NCI-H1417 (cell line): ENCODE results near the gene CARD9.
A peak's percentile ranks its signal among the peaks of the same experiment; 100 is the strongest.
"Not testable (repeated sequence)": the region's sequence is repeated elsewhere in the genome, so short reads cannot be mapped to it uniquely, and the experiment has no call there.

Experiments
- DNase-seq, 3 experiments: peaks; one replicate each; lab custom pipeline; 2025; lab: John Stamatoyannopoulos, UW

CARD9 gene

GRCh38 chr9:136363949-136364748 is 9.3 kb downstream of the CARD9 start:
- peak in 2 of 3 experiments; percentile 90 to 93 for DNase-seq

GRCh38 chr9:136363106-136363948 is 10.1 kb downstream of the CARD9 start, which contains the start of gene DNLZ:
DNLZ (minus strand) TSS chr9:136363744; CDS start chr9:136363714, 30 bp downstream.
- DNase-seq = peak; percentile 81 to 96 (median 91)

- no peak for DNase-seq
Measured at GRCh38 chr9:136362450-136362784, 11.1 kb downstream of the CARD9 start.

- DNase-seq = no peak
Measured at GRCh38 chr9:136361754-136362449, 11.6 kb downstream of the CARD9 start.

GRCh38 chr9:136361047-136361753 is 12.3 kb downstream of the CARD9 start:
- no peak for DNase-seq

- no peak for DNase-seq
Measured at GRCh38 chr9:136359774-136360718, 13.4 kb downstream of the CARD9 start.

- DNase-seq = no peak
Measured at GRCh38 chr9:136358888-136359287, 14.6 kb downstream of the CARD9 start.

- no peak for DNase-seq
Measured at GRCh38 chr9:136358016-136358415, 15.5 kb downstream of the CARD9 start.

- no peak for DNase-seq
Measured at GRCh38 chr9:136357202-136357725, 16.2 kb downstream of the CARD9 start.

GRCh38 chr9:136355616-136356557 is 17.6 kb downstream of the CARD9 start:
- DNase-seq = no peak

- DNase-seq = peak in 1 of 3 experiments; percentile 31
Measured at GRCh38 chr9:136354592-136355085, 18.8 kb downstream of the CARD9 start.

- no peak for DNase-seq
Measured at GRCh38 chr9:136353757-136354488, 19.5 kb downstream of the CARD9 start.

- DNase-seq = no peak
Measured at GRCh38 chr9:136353088-136353487, 20.4 kb downstream of the CARD9 start.

- DNase-seq = peak; percentile 42 to 68 (median 47)
Measured at GRCh38 chr9:136352682-136353081, 20.8 kb downstream of the CARD9 start.

- DNase-seq = not testable (repeated sequence)
Measured at GRCh38 chr9:136351868-136352267, 21.6 kb downstream of the CARD9 start.

- DNase-seq = no peak
Measured at GRCh38 chr9:136351252-136351800, 22.1 kb downstream of the CARD9 start.

- no peak for DNase-seq
Measured at GRCh38 chr9:136349546-136349945, 23.9 kb downstream of the CARD9 start.

- DNase-seq = peak in 1 of 3 experiments; percentile 18
Measured at GRCh38 chr9:136348691-136349090, 24.8 kb downstream of the CARD9 start.
